Heart left ventricle (tissue), 16 donors: ENCODE measurements around the gene ABCA1. TPM values are rescaled to one million over a fixed set of nuclear protein-coding genes. Genes with fewer than 3 reads are reported as not detected.

ENCODE experiments used
- ATAC-seq, 4 donors: fragments of 200-7000 bp; cut with Tn5 transposase; one replicate each; pipeline ENCODE4 v1.9.1; 2020 to 2022; ENCODE audit warnings: moderate library complexity in 4 of 4, mild to moderate bottlenecking in 3 of 4, moderate number of reproducible peaks in 1 of 4
- DNase-seq, 5 donors: peaks; one replicate each; pipeline ENCODE4 v3.0.0-alpha.2; 2020
- H3K27ac ChIP-seq, 12 donors: fragments of 200-600 bp; sonication (generic) in 4 of 12; one replicate each; pipeline versions ENCODE4 v1.5.0 to v1.8.0; 2016 to 2022; ENCODE audit warnings: mild to moderate bottlenecking in 2 of 12
- H3K27me3 ChIP-seq, 9 donors: fragments of 200-600 bp; sonication (generic) in 2 of 9; one replicate each; pipeline versions ENCODE4 v1.5.1 to v1.8.0; 2016 to 2022; ENCODE audit warnings: mild to moderate bottlenecking in 3 of 9
- H3K36me3 ChIP-seq, 9 donors: fragments of 200-600 bp; sonication (generic) in 2 of 9; one replicate each; pipeline versions ENCODE4 v1.5.0 to v1.8.0; 2018 to 2022; ENCODE audit warnings: mild to moderate bottlenecking in 2 of 9
- H3K4me1 ChIP-seq, 12 donors: fragments of 200-600 bp; sonication (generic) in 4 of 12; one replicate each; pipeline versions ENCODE4 v1.5.0 to v1.8.0; 2016 to 2022; ENCODE audit warnings: mild to moderate bottlenecking in 3 of 12
- H3K4me3 ChIP-seq, 12 donors: fragments of 200-600 bp; sonication (generic) in 4 of 12; one replicate each; pipeline versions ENCODE4 v1.5.0 to v1.8.0; 2017 to 2022; ENCODE audit warnings: mild to moderate bottlenecking in 9 of 12, moderate library complexity in 4 of 12
- H3K9me3 ChIP-seq, 12 donors: fragments of 200-600 bp; sonication (generic) in 4 of 12; one replicate each; pipeline versions ENCODE4 v1.5.0 to v1.8.0; 2016 to 2022; ENCODE audit warnings: mild to moderate bottlenecking in 1 of 12
- POLR2A ChIP-seq, 2 donors: fragments of 450-650 bp; IDR thresholded peaks; one replicate each; pipeline ENCODE4 v1.6.1; 2017; ENCODE audit warnings: antibody characterized with exemption in 2 of 2, mild to moderate bottlenecking in 2 of 2, moderate library complexity in 2 of 2
- WGBS, 4 donors: extraction: QIAGEN DNeasy Blood & Tissue Kit in 2 of 4; methylation state at CpG; one replicate each; pipeline versions ENCODE4 v1.1.5 to v1.1.7; 2013 to 2018; 5-methylcytosine and 5-hydroxymethylcytosine counted together
- intact Hi-C, 10 donors: fragments of 100-400 bp; cut with DNase I; formaldehyde crosslinking; loops; one replicate each; pipeline versions ENCODE4 v1.11.1 to v1.14.2; 2022
- polyA plus RNA-seq, 2 donors: library from polyadenylated mRNA; stranded (reverse); fragments of 200-250 nt; gene quantifications; one replicate each; pipeline ENCODE4 v1.2.3, GENCODE V29; 2013
- total RNA-seq, 9 donors: library from RNA; depleted of rRNA in 2 of 9; stranded (reverse); fragments of >200 nt in 2 of 9; fragmentation: NEBNext Ultra II Directional in 3 of 9; extraction: Animal tissue kit (Norgen Biotek cat#: 25700) in 3 of 9; gene quantifications; one replicate each; pipeline versions ENCODE4 v1.1.0 to v1.2.4, GENCODE V29; 2016 to 2023
- TF ChIP-seq, protein P1 (sequence below), 12 donors: fragments of 200-600 bp; sonication (generic) in 4 of 12; IDR thresholded peaks; one replicate each; pipeline versions ENCODE4 v1.5.0 to v1.8.0; 2018 to 2022; ENCODE audit warnings: antibody characterized with exemption in 12 of 12, mild to moderate bottlenecking in 5 of 12
- donor health status: ischemic (EF 13 %, LVEDD 7.1; RV severe dilation, severe dysfunction).
- donor health status: healthy with polysubstance abuse.
- donor health status: DM: no; HTN: yes; CAD: no.
- donor health status: DM: no; HTN: no; CAD: no.
- donor health status: ischemic (EF 25% LVEDD 6.9; RV normal size, moderate dysfunction).
- donor health status: ischemic (EF 25% LVEDD 5.7; RV mildly dilated, moderate dysfunction).
- donor health status: healthy.
- donor health status: DM: yes; HTN: yes; CAD: no.
- donor health status: ischemic (EF 35%, LVEDD 5.7; RV mildly dilated, moderate dysfunction).
- donor health status: nonischemic (EF 11% LVEDD 7.7; RV severe dilation, severe dysfunction).
- donor health status: DM: yes; HTN: yes; CAD: no.
- donor health status: PGD.
- donor health status: ischemic (EF 29% LVEDD 5.4; RV normal size, mild dysfunction).
- donor health status: nonischemic (EF 23%, LVEDD 6.1; RV moderate dilation, normal function).

The ABCA1 gene
- total and polyA plus RNA-seq, 11 donors = 2.1 to 45.3 (median 10.6) TPM

GRCh38 chr9:104911032-104911607 is 16.8 kb downstream of the ABCA1 start:
- Histone ChIP-seq H3K4me1 (peaks cover 5 to 96% (median 70%) of the 10 kb centered on the region in 12 donors), H3K27me3 (no peaks in the 10 kb centered on the region), H3K9me3 (no peaks in the 10 kb centered on the region), H3K4me3 (no peak overlapping the region), H3K36me3 (no peaks in the 10 kb centered on the region), H3K27ac (peak overlapping the region in 2 of 12 donors; percentile 59 to 61)
- DNase-seq = no peak
- TF ChIP-seq, protein P1, sequence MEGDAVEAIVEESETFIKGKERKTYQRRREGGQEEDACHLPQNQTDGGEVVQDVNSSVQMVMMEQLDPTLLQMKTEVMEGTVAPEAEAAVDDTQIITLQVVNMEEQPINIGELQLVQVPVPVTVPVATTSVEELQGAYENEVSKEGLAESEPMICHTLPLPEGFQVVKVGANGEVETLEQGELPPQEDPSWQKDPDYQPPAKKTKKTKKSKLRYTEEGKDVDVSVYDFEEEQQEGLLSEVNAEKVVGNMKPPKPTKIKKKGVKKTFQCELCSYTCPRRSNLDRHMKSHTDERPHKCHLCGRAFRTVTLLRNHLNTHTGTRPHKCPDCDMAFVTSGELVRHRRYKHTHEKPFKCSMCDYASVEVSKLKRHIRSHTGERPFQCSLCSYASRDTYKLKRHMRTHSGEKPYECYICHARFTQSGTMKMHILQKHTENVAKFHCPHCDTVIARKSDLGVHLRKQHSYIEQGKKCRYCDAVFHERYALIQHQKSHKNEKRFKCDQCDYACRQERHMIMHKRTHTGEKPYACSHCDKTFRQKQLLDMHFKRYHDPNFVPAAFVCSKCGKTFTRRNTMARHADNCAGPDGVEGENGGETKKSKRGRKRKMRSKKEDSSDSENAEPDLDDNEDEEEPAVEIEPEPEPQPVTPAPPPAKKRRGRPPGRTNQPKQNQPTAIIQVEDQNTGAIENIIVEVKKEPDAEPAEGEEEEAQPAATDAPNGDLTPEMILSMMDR (IDR thresholded peaks at IDR 0.05) = no peak
- no peak for TF ChIP-seq POLR2A (IDR thresholded peaks at IDR 0.05)
- no peak for ATAC-seq
- 58 to 60% (median 59%) methylated on average over 4 of the region's 4 CpGs for WGBS, 4 donors
- intact Hi-C loops = loop anchor here in 2 of 10 donors (10.0 kb wide), 2 partner anchors 106 to 126 kb away; no protein-coding TSS in a partner anchor

DNA sequence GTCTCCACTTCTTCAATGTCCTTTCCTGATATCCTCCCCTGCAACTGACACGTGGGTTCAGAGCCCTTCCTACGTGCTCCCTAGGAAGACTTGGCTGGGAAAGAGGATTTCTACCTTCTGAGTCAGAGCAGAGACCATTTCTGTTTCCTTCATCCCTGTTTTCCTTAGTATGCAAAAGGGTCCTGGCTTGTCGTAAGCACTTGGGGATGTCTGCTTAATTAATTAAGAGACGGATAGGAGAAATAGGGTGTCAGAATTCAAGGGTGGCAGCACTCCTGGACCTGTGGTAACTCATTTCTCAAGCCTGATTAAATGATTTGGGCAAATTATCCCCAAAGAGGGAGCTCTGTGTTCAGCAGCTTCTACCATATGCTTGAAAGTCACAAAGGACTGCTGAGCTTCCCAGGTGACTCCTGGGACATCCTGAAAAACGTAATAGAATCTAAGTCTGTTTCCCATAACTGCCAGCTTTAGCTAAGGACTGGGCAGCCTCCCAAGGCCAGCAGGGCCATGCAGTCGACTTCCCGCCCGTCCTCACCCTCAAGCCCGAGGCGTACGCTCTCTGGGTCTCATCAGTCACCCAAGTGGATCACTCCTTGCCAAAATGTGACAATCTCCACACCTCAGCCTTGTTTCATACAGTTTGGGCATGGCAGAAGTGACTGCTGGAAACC is 20.5 kb downstream of the ABCA1 start:
- intact Hi-C loops = loop anchor here in 1 of 10 donors (5.0 kb wide), 1 partner anchor 40 kb away; no protein-coding TSS in a partner anchor
- ATAC-seq (peak in 3 of 4 donors; percentile 52 to 76 (median 62)), DNase-seq (peak in 4 of 5 donors; percentile 23 to 74 (median 38))
- 22 to 31% (median 24%) methylated on average over 11 of the region's 11 CpGs for WGBS, 4 donors
- H3K4me3 ChIP-seq = no peak overlapping the region
- H3K27ac ChIP-seq = peak overlapping the region in 10 of 12 donors; percentile 28 to 78 (median 55)
- no peaks in the 10 kb centered on the region for H3K9me3 ChIP-seq
- no peaks in the 10 kb centered on the region for H3K27me3 ChIP-seq
- peaks cover 8 to 94% (median 71%) of the 10 kb centered on the region in 12 donors for H3K4me1 ChIP-seq
- TF ChIP-seq, protein P1 (IDR thresholded peaks at IDR 0.05) = no peak
- no peak for TF ChIP-seq POLR2A (IDR thresholded peaks at IDR 0.05)
- H3K36me3 ChIP-seq = peaks cover 0 to 9% (median 0%) of the 10 kb centered on the region in 9 donors

- intact Hi-C loops = loop anchor here in 1 of 10 donors (5.0 kb wide), 1 partner anchor 39 kb away; no protein-coding TSS in a partner anchor
- H3K4me1 ChIP-seq = peaks cover 8 to 87% (median 70%) of the 10 kb centered on the region in 12 donors
- H3K27me3 ChIP-seq = no peaks in the 10 kb centered on the region
- DNase-seq (peak in 1 of 5 donors; percentile 51), ATAC-seq (peak in 2 of 4 donors; percentile 56 to 61)
- TF ChIP-seq, protein P1 (IDR thresholded peaks at IDR 0.05) = no peak
- no peak for TF ChIP-seq POLR2A (IDR thresholded peaks at IDR 0.05)
- WGBS, 4 donors = 77 to 85% (median 82%) methylated on average over 5 of the region's 5 CpGs
- H3K4me3 ChIP-seq = no peak overlapping the region
- H3K9me3 ChIP-seq = no peaks in the 10 kb centered on the region
- peak overlapping the region in 9 of 12 donors; percentile 36 to 78 (median 58) for H3K27ac ChIP-seq
- H3K36me3 ChIP-seq = peaks cover 0 to 16% (median 3%) of the 10 kb centered on the region in 9 donors
Measured at GRCh38 chr9:104906441-104907277, 21.3 kb downstream of the ABCA1 start.
